WI38 (cell line): ENCODE results near the gene MYADML2.

Experiments used
- H3K4me3 ChIP-seq: 2 replicates; pipeline ENCODE4 v1.5.1; 2011; ENCODE audit warnings: low read depth, mild to moderate bottlenecking, control low read depth, low read length
- CTCF ChIP-seq: IDR thresholded peaks from 2 replicates; pipeline ENCODE4 v1.5.1; 2012; ENCODE audit warnings: low read depth, mild to moderate bottlenecking, control low read depth, low read length

MYADML2 gene

GRCh38 chr17:81959362-81960129 is 12.5 kb upstream of the MYADML2 start:
- peak; percentile 45 for TF ChIP-seq CTCF
- H3K4me3 ChIP-seq = peak overlapping the region; percentile 30; the same call in 1 of the 2 replicates

- TF ChIP-seq CTCF = no peak
- no peak overlapping the region for H3K4me3 ChIP-seq
Measured at GRCh38 chr17:81958633-81959342, 11.8 kb upstream of the MYADML2 start.

GRCh38 chr17:81957691-81958432 is 10.8 kb upstream of the MYADML2 start:
- TF ChIP-seq CTCF = no peak
- no peak overlapping the region for H3K4me3 ChIP-seq

GRCh38 chr17:81956607-81957589 is 9.9 kb upstream of the MYADML2 start:
- TF ChIP-seq CTCF = no peak

GRCh38 chr17:81955756-81956544 is 8.9 kb upstream of the MYADML2 start:
- no peak overlapping the region for H3K4me3 ChIP-seq
- TF ChIP-seq CTCF = no peak

More at GRCh38 chr17:81956607-81957589, 9.9 kb upstream of the MYADML2 start:
- H3K4me3 ChIP-seq = no peak overlapping the region
